Activated naive CD4-positive, alpha-beta T cell treated with anti-CD3 and anti-CD28 coated beads for 36 hours (primary cell): ENCODE measurements around the gene ST6GALNAC5. TPM values are rescaled to one million over a fixed set of nuclear protein-coding genes. Genes with fewer than 3 reads are reported as not detected.

ENCODE experiments used
- CTCF ChIA-PET: fragments of 350-600 bp; sonication (Branson Sonifier 250); formaldehyde crosslinking; loops from one replicate; lab custom pipeline; 2021; ENCODE audit warnings: antibody characterized with exemption; lab: Charles Lee
- DNase-seq: peaks from one replicate; pipeline ENCODE4 v3.0.0-alpha.2; 2020
- H3K27ac Mint-ChIP-seq: one replicate; pipeline ENCODE4 v1.8.0; 2021; ENCODE audit warnings: mild to moderate bottlenecking, mixed read lengths
- H3K27me3 Mint-ChIP-seq: one replicate; pipeline ENCODE4 v1.8.0; 2021; ENCODE audit warnings: low read depth, mixed read lengths
- H3K36me3 Mint-ChIP-seq: one replicate; pipeline ENCODE4 v1.8.0; 2021; ENCODE audit warnings: low read depth, mixed read lengths
- H3K4me1 Mint-ChIP-seq: one replicate; pipeline ENCODE4 v1.8.0; 2021; ENCODE audit warnings: low read depth, mixed read lengths
- H3K4me3 Mint-ChIP-seq: one replicate; pipeline ENCODE4 v1.8.0; 2021; ENCODE audit warnings: mild to moderate bottlenecking, moderate library complexity, mixed read lengths
- H3K9me3 Mint-ChIP-seq: one replicate; pipeline ENCODE4 v1.8.0; 2021; ENCODE audit warnings: mixed read lengths
- intact Hi-C: fragments of 100-400 bp; cut with micrococcal nuclease; formaldehyde crosslinking; loops from one replicate; pipeline ENCODE4 v1.15.1; 2023
- total RNA-seq, 2 experiments: library from RNA; stranded (reverse); gene quantifications; one replicate each; pipeline ENCODE4 v1.2.3, GENCODE V29; 2021

The ST6GALNAC5 gene
- total RNA-seq, 2 experiments from 2014 or later: not detected

DNA sequence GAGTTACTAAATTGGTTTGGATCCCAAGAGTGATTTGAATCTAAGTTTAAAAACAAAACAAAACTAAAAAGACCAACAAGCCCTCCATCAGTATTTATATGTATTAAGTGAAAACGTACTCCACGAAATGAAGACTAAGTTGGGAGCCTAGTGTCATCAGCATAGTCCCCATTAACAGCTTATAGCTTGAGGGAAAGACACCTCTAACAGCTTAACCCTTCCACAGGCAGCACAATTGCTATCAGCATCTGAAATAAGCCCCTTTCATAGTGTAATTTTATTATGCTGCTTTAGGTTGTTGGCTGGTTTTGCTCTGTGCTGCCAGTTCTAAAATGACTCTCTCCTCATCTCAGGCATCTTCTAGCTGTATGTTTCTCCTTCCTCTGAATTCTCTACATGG, 25.8 kb upstream of the ST6GALNAC5 start:
- Mint-ChIP-seq H3K4me1 (peaks cover 13% of the 10 kb centered on the region), H3K36me3 (no peaks in the 10 kb centered on the region), H3K4me3 (no peak overlapping the region), H3K27ac (no peak overlapping the region), H3K9me3 (no peaks in the 10 kb centered on the region), H3K27me3 (peaks cover 7% of the 10 kb centered on the region)
- CTCF ChIA-PET: interaction anchor here (0.6 kb wide), 1 partner anchor 509 kb away, joined by 3 read pairs; no protein-coding TSS in a partner anchor
- DNase-seq: no peak
- intact Hi-C loops: no loop called here

DNA sequence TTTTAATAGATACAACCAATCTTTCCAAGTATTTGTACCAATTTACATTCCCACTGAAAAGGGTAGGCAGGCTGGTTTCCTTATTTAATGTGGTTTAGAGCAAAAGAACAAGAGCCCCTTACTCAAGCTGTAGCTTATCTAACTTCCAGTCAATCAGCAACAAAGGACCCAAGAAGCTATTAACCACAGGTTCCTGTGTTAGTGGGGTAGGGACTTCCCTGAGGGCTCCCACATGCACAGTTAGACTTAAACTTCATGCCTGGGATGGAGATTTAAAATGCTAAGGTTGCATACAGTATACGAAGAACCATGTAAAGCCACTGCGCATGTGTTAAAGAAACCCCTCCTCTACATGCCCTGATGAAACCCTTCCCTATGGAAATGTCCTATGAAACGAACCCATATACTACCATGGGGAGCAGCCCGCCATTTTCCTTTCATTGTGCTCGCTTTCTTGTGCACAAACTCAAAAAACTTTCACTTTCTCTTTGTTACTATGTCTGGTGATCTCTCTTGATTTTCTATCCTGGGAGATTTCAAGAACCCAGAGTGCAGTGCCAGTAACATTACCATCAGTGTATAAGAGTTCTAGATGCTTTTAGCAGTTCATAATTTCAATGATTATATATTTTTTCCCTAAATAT, 23.3 kb upstream of the ST6GALNAC5 start:
- DNase-seq: no peak
- no peaks in the 10 kb centered on the region for H3K9me3 Mint-ChIP-seq
- no peak overlapping the region for H3K27ac Mint-ChIP-seq
- no peaks in the 10 kb centered on the region for H3K27me3 Mint-ChIP-seq
- intact Hi-C loops: no loop called here
- H3K4me3 Mint-ChIP-seq: no peak overlapping the region
- CTCF ChIA-PET: no interaction called here
- no peaks in the 10 kb centered on the region for H3K36me3 Mint-ChIP-seq
- H3K4me1 Mint-ChIP-seq: peaks cover 13% of the 10 kb centered on the region

DNA sequence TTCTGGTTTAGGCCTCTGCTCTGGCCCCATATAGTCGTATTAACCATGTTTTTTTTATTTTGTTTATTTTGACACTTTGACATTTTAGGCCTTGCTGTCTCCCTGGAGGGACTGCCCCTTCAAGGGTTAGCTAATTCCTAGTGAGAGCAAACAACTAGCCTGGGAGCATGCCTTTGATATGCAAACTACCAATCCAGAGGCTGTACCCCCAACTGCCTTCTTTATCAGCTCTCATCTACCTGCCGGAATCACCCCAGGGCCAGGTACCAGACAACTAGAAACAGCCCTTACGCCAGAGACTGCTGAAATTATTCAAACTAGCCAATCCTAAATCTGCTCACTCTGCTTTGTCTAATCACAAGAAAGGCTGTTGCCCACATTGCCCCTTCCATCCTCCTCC, 13.0 kb upstream of the ST6GALNAC5 start:
- peaks cover 4% of the 10 kb centered on the region for H3K27me3 Mint-ChIP-seq

DNA sequence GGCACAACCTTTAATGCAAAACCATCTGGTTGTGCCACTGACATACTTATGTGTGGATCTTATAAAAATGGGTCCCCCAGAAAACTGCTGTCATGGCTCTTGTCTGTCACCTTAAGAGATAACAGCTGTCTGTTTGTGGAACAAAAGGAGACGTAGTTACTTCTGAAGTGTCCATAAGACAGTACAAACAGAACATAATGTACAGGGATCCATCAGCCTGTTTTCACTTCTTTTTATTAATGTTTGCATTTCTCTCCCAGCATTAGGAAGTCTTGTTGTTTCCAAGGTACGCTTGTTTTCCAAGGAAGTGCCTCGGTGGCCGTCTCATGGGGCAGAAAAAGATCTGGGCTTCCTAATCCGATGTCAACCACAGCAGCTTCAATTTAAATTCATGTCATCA, 11.2 kb upstream of the ST6GALNAC5 start:
- intact Hi-C loops: no loop called here
- no peaks in the 10 kb centered on the region for H3K36me3 Mint-ChIP-seq
- H3K9me3 Mint-ChIP-seq: no peaks in the 10 kb centered on the region
- H3K4me3 Mint-ChIP-seq: no peak overlapping the region
- no peak overlapping the region for H3K27ac Mint-ChIP-seq
- no peaks in the 10 kb centered on the region for H3K4me1 Mint-ChIP-seq
- H3K27me3 Mint-ChIP-seq: peaks cover 4% of the 10 kb centered on the region
- CTCF ChIA-PET: no interaction called here
- no peak for DNase-seq

More for the DNA sequence above, 13.0 kb upstream of the ST6GALNAC5 start:
- H3K36me3 Mint-ChIP-seq: no peaks in the 10 kb centered on the region
- no peak overlapping the region for H3K4me3 Mint-ChIP-seq
- H3K4me1 Mint-ChIP-seq: no peaks in the 10 kb centered on the region
- CTCF ChIA-PET: no interaction called here
- intact Hi-C loops: no loop called here
- H3K9me3 Mint-ChIP-seq: no peaks in the 10 kb centered on the region
- H3K27ac Mint-ChIP-seq: no peak overlapping the region
- DNase-seq: no peak

DNA sequence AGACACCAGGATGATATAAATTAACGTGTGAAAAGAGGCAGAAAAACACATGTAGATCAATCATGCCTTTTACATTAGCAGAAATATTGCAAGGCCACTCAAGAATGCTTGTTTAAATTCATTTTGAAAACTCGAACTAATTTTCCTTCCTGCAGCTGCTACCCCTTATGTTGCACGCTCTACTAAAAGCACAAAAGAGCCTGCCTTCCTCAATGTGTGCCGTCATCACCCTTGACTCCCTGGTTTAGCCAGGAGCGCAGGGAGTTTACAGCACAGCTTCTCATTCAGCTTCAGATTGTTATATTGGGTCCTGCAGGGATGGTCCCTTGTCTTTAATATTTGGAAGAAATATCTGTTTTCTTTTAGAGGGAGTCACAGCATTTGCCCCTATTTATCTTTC, 10.1 kb upstream of the ST6GALNAC5 start:
- Mint-ChIP-seq H3K36me3 (no peaks in the 10 kb centered on the region), H3K4me1 (no peaks in the 10 kb centered on the region), H3K27ac (no peak overlapping the region), H3K27me3 (peaks cover 4% of the 10 kb centered on the region), H3K4me3 (no peak overlapping the region), H3K9me3 (no peaks in the 10 kb centered on the region)
- intact Hi-C loops: no loop called here
- no peak for DNase-seq
- CTCF ChIA-PET: no interaction called here

DNA sequence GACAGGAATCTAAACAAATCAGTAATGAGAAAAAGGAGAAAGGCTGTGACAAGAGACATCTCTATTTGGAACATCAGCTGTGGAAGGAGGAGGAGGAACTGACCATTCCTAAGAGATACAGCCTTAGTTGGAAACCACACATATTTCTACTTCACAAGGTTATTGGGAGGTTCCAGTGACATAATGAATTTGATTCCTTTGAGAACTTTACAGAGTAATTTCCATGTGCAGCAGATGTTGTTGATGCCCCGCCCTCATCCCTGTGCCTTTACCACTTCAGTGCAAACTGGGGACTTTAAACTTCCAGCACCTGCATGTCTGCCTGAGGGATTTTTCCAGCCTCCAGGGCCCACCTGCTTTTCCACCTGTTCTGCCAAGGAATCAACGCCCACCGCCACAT, 9.3 kb upstream of the ST6GALNAC5 start:
- peaks cover 3% of the 10 kb centered on the region for H3K4me1 Mint-ChIP-seq

DNA sequence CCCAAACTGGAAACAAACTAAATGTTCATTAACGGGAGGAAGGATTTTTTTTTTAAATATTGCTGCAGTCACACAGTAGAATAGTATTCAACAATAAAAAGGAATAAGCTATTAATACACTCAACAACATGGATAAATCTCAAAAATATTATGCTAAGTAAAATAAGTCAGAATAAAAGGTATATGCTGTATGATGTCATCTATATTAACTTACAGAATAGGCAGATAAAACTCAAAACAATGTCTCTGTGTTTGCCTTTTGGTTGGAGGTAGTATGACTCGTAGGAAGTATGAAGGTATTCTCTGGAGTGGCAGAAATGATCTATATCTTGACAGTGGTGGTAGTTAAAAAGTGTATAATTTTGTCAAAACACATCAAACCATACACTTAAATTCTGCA, 6.1 kb upstream of the ST6GALNAC5 start:
- CTCF ChIA-PET: no interaction called here
- Mint-ChIP-seq H3K36me3 (no peaks in the 10 kb centered on the region), H3K9me3 (no peaks in the 10 kb centered on the region), H3K4me1 (peaks cover 3% of the 10 kb centered on the region), H3K27me3 (peaks cover 26% of the 10 kb centered on the region), H3K4me3 (no peak overlapping the region), H3K27ac (no peak overlapping the region)
- DNase-seq: no peak
- intact Hi-C loops: no loop called here

More for the DNA sequence above, 9.3 kb upstream of the ST6GALNAC5 start:
- intact Hi-C loops: no loop called here
- Mint-ChIP-seq H3K27ac (no peak overlapping the region), H3K4me3 (no peak overlapping the region), H3K27me3 (peaks cover 9% of the 10 kb centered on the region), H3K9me3 (no peaks in the 10 kb centered on the region), H3K36me3 (no peaks in the 10 kb centered on the region)
- no peak for DNase-seq
- CTCF ChIA-PET: no interaction called here

DNA sequence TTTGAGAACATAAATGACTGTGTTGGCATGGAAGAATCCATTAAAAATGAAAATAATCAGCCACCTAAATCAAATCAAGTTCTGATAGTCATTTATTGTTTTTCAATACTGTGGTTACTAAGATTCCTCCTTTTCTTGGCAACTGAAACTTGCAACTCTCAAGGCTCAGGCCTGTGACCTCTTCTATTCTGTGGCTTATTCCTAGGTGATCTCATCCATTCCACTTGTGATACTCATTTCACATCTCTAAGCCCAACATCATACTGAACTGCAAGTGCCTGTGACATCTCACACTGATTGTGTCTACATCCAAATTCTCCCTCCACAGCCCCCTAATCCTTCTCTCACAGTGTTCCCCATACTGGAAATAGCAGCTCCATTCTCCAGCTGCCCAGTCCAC, 4.8 kb upstream of the ST6GALNAC5 start:
- intact Hi-C loops: no loop called here
- H3K27me3 Mint-ChIP-seq: peaks cover 35% of the 10 kb centered on the region
- no peaks in the 10 kb centered on the region for H3K9me3 Mint-ChIP-seq
- no peak for DNase-seq
- CTCF ChIA-PET: no interaction called here
- H3K27ac Mint-ChIP-seq: no peak overlapping the region
- no peak overlapping the region for H3K4me3 Mint-ChIP-seq
- H3K4me1 Mint-ChIP-seq: peaks cover 5% of the 10 kb centered on the region
- H3K36me3 Mint-ChIP-seq: no peaks in the 10 kb centered on the region

DNA sequence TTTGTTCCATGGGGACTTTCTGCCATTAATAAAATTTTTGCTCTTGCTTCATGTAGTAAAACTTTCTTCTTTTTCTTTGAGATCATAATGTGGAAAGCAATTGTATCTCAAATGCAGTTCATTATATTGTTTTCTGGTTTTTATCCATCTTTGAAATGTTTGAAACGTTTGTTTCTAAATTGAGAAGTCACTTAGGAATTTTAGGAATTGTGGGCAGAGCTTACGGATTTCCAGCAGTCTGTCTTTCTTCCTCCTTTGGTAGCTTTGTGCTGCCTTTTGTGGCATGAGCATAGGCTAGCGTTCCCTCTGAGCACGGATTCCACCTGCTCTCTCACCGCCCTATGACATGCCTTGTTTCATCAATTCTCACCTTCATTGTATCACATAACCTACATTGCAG, 2.9 kb upstream of the ST6GALNAC5 start:
- CTCF ChIA-PET: no interaction called here
- Mint-ChIP-seq H3K36me3 (no peaks in the 10 kb centered on the region), H3K4me3 (no peak overlapping the region), H3K27ac (no peak overlapping the region), H3K9me3 (no peaks in the 10 kb centered on the region), H3K4me1 (peaks cover 9% of the 10 kb centered on the region), H3K27me3 (peaks cover 46% of the 10 kb centered on the region)
- intact Hi-C loops: no loop called here
- no peak for DNase-seq

DNA sequence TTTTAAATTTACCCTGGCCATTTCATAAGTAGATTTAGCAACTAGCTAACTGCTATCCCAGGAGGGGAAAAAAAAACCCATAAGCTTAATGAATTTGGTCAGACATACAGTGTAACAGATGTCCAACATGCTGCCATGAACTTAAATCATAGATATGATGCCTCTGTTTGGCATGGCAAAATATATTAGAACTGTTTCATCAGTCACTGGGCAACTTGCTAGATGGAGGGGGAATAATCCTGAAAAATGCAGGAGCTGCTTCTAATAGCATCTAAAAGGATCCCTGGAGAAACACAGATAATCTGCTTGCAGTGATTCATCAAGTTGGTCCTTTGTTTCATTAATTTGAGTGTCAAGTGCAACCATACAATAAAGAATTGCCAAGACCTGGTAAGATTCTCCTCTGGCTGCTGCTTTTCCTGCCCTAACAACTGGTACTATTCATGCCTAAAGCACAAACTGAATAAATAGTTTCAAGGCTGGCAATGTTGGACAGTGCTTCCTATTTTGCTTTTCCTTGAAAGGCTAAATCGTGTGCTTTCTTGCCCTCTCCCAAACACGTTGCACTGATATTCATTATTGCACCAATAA, 1.5 kb upstream of the ST6GALNAC5 start:
- H3K27me3 Mint-ChIP-seq: peaks cover 56% of the 10 kb centered on the region
- H3K36me3 Mint-ChIP-seq: no peaks in the 10 kb centered on the region
- no peak for DNase-seq
- no peak overlapping the region for H3K4me3 Mint-ChIP-seq
- H3K4me1 Mint-ChIP-seq: peaks cover 9% of the 10 kb centered on the region
- no peaks in the 10 kb centered on the region for H3K9me3 Mint-ChIP-seq
- CTCF ChIA-PET: no interaction called here
- intact Hi-C loops: loop anchor here (5.0 kb wide), 1 partner anchor 533 kb away; no protein-coding TSS in a partner anchor
- H3K27ac Mint-ChIP-seq: no peak overlapping the region

DNA sequence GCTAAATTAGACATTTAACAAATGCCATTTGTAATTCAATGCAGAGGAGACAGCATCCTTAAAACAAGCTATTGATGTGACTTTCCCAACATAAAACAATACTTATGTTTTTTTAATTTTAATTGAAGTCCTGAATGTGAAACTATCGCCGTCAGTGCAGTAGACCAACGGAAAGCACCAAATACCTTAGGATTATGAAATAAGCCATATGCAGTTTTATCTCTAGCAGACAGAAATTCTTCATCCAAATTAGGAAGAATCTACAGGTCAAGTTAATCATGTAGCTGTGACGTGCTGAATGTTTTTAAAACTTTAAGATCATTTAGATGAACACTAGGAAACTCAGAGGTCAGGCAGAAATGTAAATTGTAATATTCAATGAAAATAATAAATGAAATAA, 714 bp upstream of the ST6GALNAC5 start:
- Mint-ChIP-seq H3K27ac (no peak overlapping the region), H3K27me3 (peaks cover 58% of the 10 kb centered on the region), H3K9me3 (no peaks in the 10 kb centered on the region), H3K4me3 (no peak overlapping the region), H3K4me1 (peaks cover 9% of the 10 kb centered on the region), H3K36me3 (no peaks in the 10 kb centered on the region)
- CTCF ChIA-PET: no interaction called here
- intact Hi-C loops: loop anchor here (5.0 kb wide), 1 partner anchor 534 kb away; no protein-coding TSS in a partner anchor
- no peak for DNase-seq

DNA sequence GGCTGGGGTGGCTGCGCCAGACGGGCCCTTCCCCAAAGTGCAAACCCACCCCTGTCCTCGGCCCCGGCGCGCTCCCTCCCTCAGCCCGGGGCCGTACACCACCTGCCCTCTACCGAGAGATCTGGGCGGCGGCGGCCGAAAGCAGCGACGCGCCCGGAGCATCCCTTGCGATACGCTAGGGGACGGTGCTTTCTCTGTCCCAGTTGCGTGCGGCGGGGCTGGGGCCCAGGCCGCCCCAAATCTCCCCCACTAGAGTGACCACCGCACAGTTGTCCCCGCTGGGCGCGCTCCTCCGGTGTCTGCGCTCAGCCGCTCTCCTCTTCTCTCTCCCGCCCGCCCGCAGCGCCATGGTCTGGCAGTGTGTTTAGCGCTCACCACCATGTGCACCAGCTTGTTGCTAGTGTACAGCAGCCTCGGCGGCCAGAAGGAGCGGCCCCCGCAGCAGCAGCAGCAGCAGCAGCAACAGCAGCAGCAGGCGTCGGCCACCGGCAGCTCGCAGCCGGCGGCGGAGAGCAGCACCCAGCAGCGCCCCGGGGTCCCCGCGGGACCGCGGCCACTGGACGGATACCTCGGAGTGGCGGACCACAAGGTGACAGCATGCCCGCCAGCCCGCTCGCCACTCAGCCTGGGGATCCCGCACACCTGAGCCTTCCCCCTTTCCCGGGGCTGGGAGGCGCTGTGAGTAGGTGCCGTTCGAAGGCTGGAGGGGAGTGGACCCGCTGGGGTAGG, 1.0 kb downstream of the ST6GALNAC5 start:
- DNase-seq: peak; percentile 40
- Mint-ChIP-seq H3K27ac (no peak overlapping the region), H3K36me3 (no peaks in the 10 kb centered on the region), H3K9me3 (no peaks in the 10 kb centered on the region), H3K4me1 (peaks cover 7% of the 10 kb centered on the region), H3K4me3 (peak overlapping the region; percentile 72), H3K27me3 (peaks cover 50% of the 10 kb centered on the region)
- CTCF ChIA-PET: no interaction called here
- intact Hi-C loops: loop anchor here (5.0 kb wide), 1 partner anchor 536 kb away; no protein-coding TSS in a partner anchor
